ENCODE measurements around the gene CMTM4. TPM values are rescaled to one million over a fixed set of nuclear protein-coding genes. Genes with fewer than 3 reads are reported as not detected.

Gene CMTM4
- polyA plus RNA-seq, result 26.1 and 27.2 TPM in 2 replicates
- polyA minus RNA-seq, result 65.1 and 76.7 TPM in 2 replicates

- Histone ChIP-seq H3K36me3 (ENCODE audit: insufficient read depth, low read length) (no peaks in the 10 kb centered on the region), H3K9me3 (ENCODE audit: low read length) (no peaks in the 10 kb centered on the region), H3K4me3 (ENCODE audit: low read length) (peak within 1 kb of the TSS; percentile 97), H3K79me2 (replicated peaks; ENCODE audit: insufficient read depth, low read length) (peaks cover 13% of the 10 kb centered on the region), H4K20me1 (ENCODE audit: insufficient read depth) (no peaks in the 10 kb centered on the region), H2AFZ (ENCODE audit: low read depth, low read length) (peak within 1 kb of the TSS; percentile 60), H3K27me3 (ENCODE audit: insufficient read depth, low read depth, low read length) (no peaks in the 10 kb centered on the region), H3K27ac (ENCODE audit: low read length) (no peak within 1 kb of the TSS), H3F3A (ENCODE audit: insufficient read depth, low read length, poor library complexity, severe bottlenecking) (no peaks in the 10 kb centered on the region), H3K4me2 (ENCODE audit: low read length) (peak within 1 kb of the TSS; percentile 92), H3K9ac (ENCODE audit: low read length) (peak within 1 kb of the TSS; percentile 77), H3K9me2 (ENCODE audit: insufficient read depth, low read length) (no peaks in the 10 kb centered on the region)
- TF ChIP-seq CTCF (IDR thresholded peaks at IDR 0.05; ENCODE audit: poor library complexity, severe bottlenecking) (peak; percentile 67), SMC3 (conservative IDR thresholded peaks at IDR 0.05; ENCODE audit: poor library complexity) (no peak), RAD21 (conservative IDR thresholded peaks at IDR 0.05) (no peak), POLR2AphosphoS5 (IDR thresholded peaks at IDR 0.05) (peak; percentile 56), TAF1 (IDR thresholded peaks at IDR 0.05; ENCODE audit: low read depth) (no peak), REST (IDR thresholded peaks at IDR 0.05; ENCODE audit: borderline replicate concordance) (no peak), EP300 (conservative IDR thresholded peaks at IDR 0.05; ENCODE audit: poor library complexity, severe bottlenecking) (no peak), EZH2 (IDR thresholded peaks at IDR 0.05; ENCODE audit: borderline replicate concordance, insufficient read depth, low read length, poor library complexity, severe bottlenecking) (no peak), MXI1 (conservative IDR thresholded peaks at IDR 0.05; ENCODE audit: poor library complexity, severe bottlenecking) (no peak)
Measured at GRCh38 chr16:66696669-66697630, at the start of gene CMTM4. Gene CMTM4 (minus strand): TSS chr16:66696743. CDS start chr16:66696525, 218 bp downstream.

GRCh38 chr16:66746048-66746447, 49.5 kb upstream of the CMTM4 start:
- H3K4me2 ChIP-seq (ENCODE audit: low read length), result no peak overlapping the region
- no peak overlapping the region for H3K27ac ChIP-seq (ENCODE audit: low read length)
- H3K36me3 ChIP-seq (ENCODE audit: insufficient read depth, low read length), result peaks cover 4% of the 10 kb centered on the region
- H3F3A ChIP-seq (ENCODE audit: insufficient read depth, low read length, poor library complexity, severe bottlenecking), result no peaks in the 10 kb centered on the region
- no peak overlapping the region for H3K9ac ChIP-seq (ENCODE audit: low read length)
- no peak for TF ChIP-seq SMC3 (conservative IDR thresholded peaks at IDR 0.05; ENCODE audit: poor library complexity)
- no peak for TF ChIP-seq POLR2AphosphoS5 (IDR thresholded peaks at IDR 0.05)
- TF ChIP-seq MXI1 (conservative IDR thresholded peaks at IDR 0.05; ENCODE audit: poor library complexity, severe bottlenecking), result no peak
- no peak for TF ChIP-seq CTCF (IDR thresholded peaks at IDR 0.05; ENCODE audit: poor library complexity, severe bottlenecking)
- no peak for TF ChIP-seq RAD21 (conservative IDR thresholded peaks at IDR 0.05)
- TF ChIP-seq EP300 (conservative IDR thresholded peaks at IDR 0.05; ENCODE audit: poor library complexity, severe bottlenecking), result no peak
- no peak for TF ChIP-seq REST (IDR thresholded peaks at IDR 0.05; ENCODE audit: borderline replicate concordance)
- TF ChIP-seq TAF1 (IDR thresholded peaks at IDR 0.05; ENCODE audit: low read depth), result no peak
- TF ChIP-seq EZH2 (IDR thresholded peaks at IDR 0.05; ENCODE audit: borderline replicate concordance, insufficient read depth, low read length, poor library complexity, severe bottlenecking), result no peak
- no peaks in the 10 kb centered on the region for H3K9me3 ChIP-seq (ENCODE audit: low read length)
- H4K20me1 ChIP-seq (ENCODE audit: insufficient read depth), result peaks cover 4% of the 10 kb centered on the region
- H3K4me3 ChIP-seq (ENCODE audit: low read length), result no peak overlapping the region
- H3K9me2 ChIP-seq (ENCODE audit: insufficient read depth, low read length), result no peaks in the 10 kb centered on the region
- H3K79me2 ChIP-seq (replicated peaks; ENCODE audit: insufficient read depth, low read length), result peaks cover 69% of the 10 kb centered on the region
- no peak overlapping the region for H2AFZ ChIP-seq (ENCODE audit: low read depth, low read length)
- no peaks in the 10 kb centered on the region for H3K27me3 ChIP-seq (ENCODE audit: insufficient read depth, low read depth, low read length)
